H1 (cell line): ENCODE data around the gene TRPM6.

Source experiments
- EP300 ChIP-seq, 2 experiments: IDR thresholded peaks; 1 replicate in 1 of 2; 2 replicates in 1 of 2; pipeline ENCODE4 v1.6.1; 2011 to 2012; ENCODE audit warnings: low read depth in 2 of 2, low read length in 2 of 2, mild to moderate bottlenecking in 2 of 2, borderline replicate concordance in 1 of 2, inconsistent platforms in 1 of 2, moderate library complexity in 1 of 2
- EZH2 ChIP-seq: fragments of 200-600 bp; sonication (generic); IDR thresholded peaks from 2 replicates; pipeline ENCODE4 v1.7.1; 2012; ENCODE audit warnings: low read depth, mild to moderate bottlenecking, moderate library complexity, low read length, inconsistent platforms; ENCODE audit not compliant: severe bottlenecking
- TF ChIP-seq, protein P1 (sequence below), 3 experiments: IDR thresholded peaks; 1 replicate in 2 of 3; 2 replicates in 1 of 3; pipeline versions ENCODE4 v1.5.1 to v1.6.1; 2011; ENCODE audit warnings: low read length in 3 of 3, mild to moderate bottlenecking in 3 of 3, inconsistent platforms in 2 of 3, low read depth in 1 of 3, moderate library complexity in 1 of 3; ENCODE audit not compliant: insufficient read depth in 1 of 3; ENCODE audit errors: control extremely low read depth in 1 of 3

DNA sequence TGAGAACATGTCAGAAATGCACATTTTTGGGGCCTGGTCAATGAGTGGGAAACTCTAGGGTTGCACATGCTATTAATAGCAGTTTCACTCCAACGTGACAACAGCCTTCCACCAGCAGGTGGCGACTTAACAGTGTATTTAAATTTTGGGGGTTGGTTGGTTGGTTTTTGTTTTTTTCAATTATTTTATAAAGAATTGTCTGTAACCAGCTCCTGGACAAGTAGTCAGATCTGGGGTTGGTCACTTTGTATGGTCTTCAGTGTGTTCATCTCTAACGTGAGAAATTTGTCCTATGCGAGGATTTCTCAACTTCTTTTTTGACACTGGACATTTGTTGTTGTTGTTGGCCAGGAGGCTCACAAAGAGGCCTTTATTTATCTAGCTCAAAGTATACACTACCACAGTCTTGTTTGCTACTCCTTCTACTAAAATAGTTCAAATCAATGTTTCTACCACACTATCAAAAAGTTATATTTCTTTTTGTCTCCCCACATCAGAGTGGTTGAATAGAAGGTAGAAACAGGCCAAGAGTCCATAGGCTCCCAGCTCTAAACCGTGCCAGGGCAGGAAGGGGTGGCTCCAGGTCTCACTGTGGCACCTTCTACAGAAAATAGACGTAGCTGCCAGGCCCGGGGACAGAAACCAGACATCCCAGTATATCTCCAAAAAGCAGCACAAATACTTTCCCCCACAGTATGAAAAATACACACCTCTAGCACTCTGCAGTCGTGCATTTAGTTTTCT lies 110.4 kb downstream of the TRPM6 start:
- TF ChIP-seq, protein P1, sequence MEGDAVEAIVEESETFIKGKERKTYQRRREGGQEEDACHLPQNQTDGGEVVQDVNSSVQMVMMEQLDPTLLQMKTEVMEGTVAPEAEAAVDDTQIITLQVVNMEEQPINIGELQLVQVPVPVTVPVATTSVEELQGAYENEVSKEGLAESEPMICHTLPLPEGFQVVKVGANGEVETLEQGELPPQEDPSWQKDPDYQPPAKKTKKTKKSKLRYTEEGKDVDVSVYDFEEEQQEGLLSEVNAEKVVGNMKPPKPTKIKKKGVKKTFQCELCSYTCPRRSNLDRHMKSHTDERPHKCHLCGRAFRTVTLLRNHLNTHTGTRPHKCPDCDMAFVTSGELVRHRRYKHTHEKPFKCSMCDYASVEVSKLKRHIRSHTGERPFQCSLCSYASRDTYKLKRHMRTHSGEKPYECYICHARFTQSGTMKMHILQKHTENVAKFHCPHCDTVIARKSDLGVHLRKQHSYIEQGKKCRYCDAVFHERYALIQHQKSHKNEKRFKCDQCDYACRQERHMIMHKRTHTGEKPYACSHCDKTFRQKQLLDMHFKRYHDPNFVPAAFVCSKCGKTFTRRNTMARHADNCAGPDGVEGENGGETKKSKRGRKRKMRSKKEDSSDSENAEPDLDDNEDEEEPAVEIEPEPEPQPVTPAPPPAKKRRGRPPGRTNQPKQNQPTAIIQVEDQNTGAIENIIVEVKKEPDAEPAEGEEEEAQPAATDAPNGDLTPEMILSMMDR (IDR thresholded peaks at IDR 0.05; ENCODE audit: control extremely low read depth in 1 of 3, insufficient read depth in 1 of 3, low read depth in 1 of 3, low read length in 3 of 3): peak; percentile 9 to 70 (median 69)
- no peak for TF ChIP-seq EZH2
- no peak for TF ChIP-seq EP300 (IDR thresholded peaks at IDR 0.05; ENCODE audit: borderline replicate concordance in 1 of 2, low read depth in 2 of 2, low read length in 2 of 2)
